GM18517 (cell line): ENCODE results near the gene AK5.

ENCODE experiments used
- ATAC-seq: cut with Tn5 transposase; IDR thresholded peaks from one replicate; pipeline ENCODE4 v1.9.1; 2021; ENCODE audit warnings: mild to moderate bottlenecking, moderate library complexity; ENCODE audit not compliant: unreplicated experiment

AK5 gene

DNA sequence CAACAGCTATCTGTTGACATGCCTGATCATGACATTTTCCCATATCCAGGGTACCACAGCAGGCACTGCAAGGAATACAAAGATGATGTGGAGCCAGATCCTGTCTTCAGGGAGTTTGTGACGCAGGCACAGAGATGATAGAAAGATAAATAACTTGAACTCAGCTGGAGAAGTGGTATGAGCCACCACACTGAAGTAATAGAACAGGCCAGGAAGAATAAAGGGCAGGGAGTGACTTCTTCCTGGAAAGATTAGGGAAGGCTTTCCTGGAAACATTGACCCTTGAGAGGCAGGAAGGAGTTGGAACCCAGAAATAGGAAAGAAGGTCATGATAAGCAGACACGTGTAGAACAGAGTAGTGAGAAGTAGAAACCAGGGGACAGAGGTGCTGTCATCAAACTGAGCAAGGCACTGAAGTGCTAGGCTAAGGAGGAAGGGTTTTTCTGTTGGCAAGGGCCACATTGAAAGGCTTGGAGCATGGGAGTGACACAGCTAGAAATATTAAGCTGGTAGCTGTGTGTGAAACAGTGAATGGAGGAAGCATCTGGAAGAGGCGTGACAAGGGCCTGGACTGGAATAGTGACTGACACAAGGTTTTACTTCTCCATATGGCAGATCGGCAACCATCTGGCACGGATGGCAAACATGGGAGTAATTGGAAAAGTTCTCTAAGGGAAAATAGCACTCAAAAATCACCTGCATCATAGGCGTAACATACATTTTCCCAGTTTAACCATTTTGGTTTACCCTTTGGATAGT lies 68.4 kb downstream of the AK5 start:
- no peak for ATAC-seq

DNA sequence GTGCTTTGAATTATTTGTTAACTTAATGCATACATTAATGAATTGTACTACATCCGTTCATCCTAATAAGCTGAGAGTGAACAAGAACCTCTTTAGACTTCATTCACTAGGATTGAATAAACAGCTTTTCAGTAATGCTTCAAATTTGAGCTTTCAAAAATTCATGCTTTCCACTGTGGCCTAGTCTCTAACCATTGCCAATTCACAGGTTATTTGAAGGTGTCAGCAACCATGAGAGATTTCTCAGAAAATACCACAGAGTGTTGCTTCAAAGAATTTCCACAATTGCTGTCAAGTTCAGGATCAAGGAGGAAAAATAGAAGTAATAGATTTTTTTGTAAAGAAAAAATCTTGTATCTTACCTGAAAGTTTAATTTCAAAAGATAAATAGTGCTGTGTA lies 72.7 kb downstream of the AK5 start:
- no peak for ATAC-seq

DNA sequence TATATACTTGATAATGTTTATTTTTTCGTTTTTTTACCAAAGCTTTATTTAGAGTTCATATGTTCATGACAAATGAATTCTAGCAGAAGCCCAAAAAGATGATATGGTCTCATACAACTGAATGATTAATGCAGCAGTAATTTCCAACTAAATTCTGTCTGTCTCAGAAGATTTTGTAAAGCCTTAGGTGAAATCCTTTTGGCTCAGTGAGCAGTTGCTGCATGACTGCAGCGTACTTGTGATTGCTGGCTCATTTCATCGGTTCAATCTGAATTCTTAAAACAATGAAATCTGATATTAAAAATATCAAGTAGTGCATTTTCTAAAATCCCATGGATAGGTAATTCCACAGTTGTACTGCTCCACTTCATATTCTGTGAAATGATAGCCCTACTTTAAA lies 73.2 kb downstream of the AK5 start:
- ATAC-seq = no peak

DNA sequence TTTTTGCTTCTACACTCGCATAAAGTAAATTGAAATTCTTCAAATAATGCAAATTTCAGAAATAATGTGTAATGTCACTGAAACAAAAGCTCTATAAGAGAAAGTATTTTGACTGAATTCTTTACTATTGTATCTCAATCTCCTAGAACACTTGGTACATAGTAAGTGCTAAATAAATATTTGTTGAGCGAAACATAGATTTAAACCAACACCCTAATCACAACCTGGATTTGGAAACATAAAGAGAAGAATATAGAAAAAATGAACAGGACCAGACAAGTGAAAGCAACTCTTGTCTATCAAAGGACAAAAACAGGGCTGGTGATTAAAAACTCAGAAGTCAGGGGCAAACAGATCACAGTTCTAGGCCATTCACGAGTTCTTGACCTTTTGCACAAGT lies 74.3 kb downstream of the AK5 start:
- ATAC-seq = no peak

DNA sequence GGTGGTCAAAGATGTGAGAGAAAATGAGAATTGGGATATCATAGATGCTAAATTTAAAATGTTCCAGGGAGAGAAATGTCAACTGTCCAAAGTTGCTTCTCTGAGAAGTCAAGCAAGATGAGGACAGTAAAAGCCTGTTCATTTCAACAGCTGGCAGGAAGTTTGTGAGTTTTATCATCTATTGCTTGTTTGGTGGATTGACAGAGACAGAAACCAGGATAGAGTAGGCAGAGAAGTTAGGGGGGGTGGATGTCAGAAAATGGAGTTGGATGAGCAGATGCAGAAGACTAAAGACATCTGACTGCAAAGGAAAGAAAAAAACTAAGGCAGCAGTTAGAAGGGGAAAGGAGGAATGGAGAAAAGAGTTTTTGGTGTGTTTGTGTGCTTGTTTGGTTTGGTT lies 78.4 kb downstream of the AK5 start:
- no peak for ATAC-seq

DNA sequence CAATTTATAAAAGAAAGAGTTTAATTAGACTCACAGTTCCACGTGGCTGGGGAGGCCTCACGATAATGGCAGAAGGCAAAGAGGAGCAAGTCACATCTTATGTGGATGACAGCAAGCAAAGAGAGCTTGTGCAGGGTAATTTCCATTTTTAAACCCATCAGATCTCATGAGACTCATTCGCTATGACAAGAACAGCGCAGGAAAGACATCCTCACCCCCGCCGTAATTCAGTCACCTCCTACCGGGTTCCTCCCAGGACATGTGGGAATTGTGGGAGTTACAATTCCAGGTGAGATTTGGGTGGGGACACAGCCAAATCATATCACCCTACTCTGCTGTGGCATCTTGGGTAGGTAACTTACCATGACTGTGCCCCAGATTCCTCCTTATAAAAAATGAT lies 79.8 kb downstream of the AK5 start:
- no peak for ATAC-seq

DNA sequence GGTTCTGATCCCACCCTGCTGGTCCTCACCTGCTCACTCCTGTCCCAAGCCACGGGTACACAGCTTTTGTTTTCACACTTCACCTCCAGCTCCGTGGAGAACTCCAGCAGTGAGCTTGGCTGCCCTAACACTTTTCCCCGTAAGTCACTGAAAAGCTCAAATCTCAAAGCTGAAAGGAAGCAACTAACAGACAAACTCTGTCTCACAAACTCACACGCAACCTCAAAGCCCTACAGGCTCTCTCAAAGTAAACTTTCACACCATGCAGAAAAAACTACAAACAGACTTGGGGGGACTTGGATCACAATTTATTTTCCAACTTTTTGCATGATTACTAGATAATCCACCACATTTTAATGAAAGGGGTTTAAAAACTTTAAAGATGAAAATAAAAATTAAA lies 88.3 kb downstream of the AK5 start:
- no peak for ATAC-seq

DNA sequence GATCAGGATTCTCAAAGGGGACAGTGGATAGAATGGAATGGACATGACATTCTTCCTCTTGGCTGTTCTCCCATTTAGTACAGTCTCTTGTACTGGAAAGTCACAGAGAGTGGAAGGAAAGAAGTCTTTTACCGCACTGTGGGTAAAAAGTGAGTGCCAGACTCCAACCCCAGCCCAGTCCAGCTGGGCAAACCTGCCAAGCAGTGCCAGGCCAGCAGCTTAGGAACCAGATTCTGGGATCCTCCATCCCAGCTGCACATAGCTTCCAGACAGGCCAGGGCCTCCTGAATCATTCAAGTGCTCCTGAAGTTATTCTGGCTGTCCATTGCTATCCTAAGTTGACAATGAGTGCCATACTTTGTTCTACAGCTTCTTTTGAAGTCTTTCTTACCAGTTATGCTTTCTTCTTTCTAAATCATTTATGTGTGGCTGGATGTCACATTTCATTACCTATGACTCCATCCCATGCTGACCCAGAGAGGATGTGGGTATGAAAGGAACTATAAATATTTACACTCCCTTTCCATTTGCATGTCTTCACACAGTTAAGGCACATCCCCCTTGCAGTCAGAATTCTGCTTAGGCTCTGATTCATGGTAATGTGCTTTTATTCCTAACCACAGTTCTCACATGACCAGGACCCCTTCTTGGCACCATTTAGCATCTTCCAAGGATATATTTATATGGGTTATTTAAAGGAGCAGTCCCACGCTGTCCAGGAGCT lies 88.9 kb downstream of the AK5 start:
- ATAC-seq = no peak

DNA sequence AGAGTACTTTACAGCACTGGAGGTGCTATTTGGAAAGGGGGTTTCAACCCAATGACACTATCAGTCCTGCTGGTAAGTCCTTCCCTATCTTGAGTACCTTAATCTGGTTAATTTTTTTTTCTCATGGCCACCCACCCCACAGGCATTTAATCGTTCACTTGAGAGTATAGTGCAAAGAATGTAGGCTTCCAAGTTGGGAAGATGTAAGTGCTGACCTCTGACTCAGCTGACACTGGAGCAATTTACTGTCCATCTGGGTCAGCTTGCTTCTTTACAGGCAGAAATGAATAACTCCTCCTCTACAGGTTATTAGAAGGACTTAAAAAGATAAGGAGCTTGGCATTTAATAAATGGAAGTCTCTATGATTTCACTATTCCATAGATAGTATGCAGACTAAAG lies 89.6 kb downstream of the AK5 start:
- ATAC-seq = no peak

DNA sequence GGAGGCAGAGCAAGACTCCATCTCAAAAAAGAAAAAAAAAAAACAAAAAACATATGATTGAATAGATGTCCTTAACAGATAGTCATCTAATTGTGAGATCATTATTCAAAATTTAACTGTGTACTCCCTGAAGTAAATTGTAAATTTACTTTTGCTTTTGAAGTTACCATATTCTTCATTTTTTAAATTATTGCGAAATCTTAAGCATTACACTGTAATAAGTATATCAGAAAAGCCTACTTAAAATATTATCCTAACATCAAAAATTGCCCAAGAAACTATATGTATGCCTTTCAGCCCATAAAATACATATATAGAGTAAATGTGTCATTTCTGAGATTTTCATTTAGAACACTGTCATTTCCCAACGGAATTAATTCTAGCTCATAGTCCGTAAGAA lies 91.9 kb downstream of the AK5 start:
- no peak for ATAC-seq

DNA sequence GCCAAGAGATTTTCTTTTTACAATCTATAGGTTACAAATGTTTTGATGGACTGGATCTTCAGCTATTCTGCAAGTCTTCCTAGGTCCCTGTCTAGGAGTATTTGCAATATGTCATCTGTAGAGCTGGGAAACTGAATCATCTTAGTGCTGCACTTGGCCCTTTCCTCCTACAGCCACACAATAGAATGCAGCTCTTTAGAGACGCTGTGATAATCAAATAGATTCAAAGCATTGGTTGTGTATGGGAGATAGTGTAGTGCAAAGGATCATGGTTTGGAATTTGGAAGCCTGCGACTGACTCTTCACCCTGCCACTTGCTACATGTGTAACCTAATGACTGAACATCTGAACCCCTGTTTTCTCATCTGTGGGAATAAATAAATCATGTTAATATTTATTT lies 93.7 kb downstream of the AK5 start:
- no peak for ATAC-seq

DNA sequence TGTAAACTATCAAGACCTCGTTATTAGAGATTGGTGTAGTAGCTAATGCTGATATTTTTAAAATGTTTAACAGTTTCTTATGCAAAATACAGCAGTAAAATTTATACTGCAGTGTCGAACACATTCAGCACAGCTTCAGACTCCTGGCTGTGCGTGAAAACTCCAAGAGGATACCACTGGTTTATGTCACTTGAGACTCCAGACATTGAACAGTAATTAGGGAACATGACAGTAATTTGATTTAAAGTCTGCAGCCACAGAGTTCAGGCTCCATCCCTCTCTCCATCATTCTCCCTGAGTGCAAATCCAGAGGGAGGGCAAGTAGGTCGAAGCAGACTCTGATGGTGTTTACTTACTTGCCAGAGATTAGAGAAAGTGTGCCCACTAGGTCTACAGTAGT lies 94.2 kb downstream of the AK5 start:
- no peak for ATAC-seq

DNA sequence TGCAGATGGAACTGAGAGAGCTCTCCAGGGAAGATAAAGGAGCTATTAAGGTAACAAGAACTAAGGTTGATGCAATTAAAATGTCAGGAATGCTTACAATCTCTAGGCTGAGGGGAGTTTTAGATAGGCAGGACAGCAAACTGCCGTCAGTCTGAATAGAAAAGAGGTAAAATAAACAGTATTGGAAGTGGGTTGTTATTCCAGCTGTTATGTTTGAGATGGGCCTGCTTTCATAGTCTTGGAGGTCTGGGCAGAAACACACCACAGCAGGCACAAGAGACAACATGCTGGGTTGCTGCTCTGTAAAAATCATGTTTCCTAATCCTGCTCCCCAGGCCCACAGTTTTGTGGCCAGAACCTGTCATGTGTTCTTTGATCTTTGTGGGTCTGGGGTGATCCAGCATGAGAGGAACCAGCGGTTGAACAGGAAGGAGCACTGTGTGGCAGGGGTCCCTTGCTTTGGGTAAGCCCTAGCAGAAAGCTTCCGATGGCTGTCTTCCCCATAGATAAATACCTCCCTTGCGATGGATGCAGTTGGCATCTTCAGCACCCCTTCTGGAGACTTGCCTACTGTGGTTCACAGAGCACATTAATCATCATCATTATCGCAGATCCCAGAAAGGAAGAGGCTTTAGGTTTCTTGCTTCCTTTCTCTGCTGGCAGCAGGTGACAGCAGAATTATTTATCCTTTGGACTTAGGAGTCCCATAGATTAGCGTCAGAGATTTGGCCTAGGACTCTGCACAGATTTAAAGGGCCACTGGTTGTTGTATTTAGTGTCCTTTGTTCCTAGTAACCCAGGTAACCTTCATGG lies 97.1 kb downstream of the AK5 start:
- ATAC-seq = no peak

DNA sequence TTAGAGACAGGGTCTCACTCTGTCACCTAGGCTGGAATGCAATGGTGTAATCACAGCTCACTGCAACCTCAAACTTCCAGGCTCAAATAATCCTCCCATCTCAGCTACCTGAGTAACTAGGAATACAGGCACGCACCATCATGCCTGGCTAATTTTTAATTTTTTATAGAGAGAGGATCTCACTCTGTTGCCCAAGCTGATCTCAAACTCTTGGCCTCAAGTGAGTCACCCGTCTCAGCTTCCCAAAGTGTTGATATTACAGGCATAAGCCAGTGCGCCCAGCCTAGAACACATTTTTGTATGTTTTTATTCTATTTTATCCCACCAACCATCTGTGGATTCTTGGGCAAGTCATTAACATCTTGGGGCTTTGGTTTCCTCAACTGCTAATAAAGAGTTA lies 100.5 kb downstream of the AK5 start:
- no peak for ATAC-seq

DNA sequence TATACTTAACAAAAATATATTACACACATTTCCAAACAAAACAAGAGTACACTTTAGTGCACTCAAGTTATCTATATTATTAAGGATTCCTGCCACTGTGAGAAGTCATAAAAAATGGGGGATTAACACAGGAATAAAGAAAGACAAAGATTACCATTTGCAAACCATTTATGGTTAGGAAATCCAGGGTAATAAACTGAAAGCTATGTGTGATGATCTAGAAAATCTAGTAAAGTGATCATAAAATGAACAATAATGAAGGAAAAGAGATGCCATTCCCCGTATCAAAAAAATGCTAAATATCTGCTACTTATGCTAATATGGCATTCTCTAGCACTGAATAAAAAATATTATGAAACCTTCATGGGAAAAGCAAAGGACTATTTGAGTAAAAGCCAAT lies 101.4 kb downstream of the AK5 start:
- ATAC-seq = no peak

DNA sequence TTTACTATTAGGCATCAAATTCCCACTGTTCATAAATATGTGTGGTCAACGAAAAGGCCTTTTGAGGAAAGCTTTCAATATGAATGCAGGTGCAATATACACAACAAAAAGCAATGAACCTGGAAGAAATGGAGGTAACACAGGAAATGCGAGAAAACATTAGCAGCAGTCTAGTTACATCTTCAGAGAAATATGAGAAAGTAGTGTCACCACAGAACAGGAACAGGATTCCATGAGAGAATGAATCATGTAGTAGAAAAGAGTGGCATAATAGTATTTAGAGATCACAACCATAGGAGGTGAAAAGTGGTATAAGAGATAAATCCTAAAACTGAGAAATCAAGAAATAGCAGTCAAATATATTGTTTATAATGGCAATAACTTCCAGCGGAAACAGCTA lies 103.7 kb downstream of the AK5 start:
- no peak for ATAC-seq

DNA sequence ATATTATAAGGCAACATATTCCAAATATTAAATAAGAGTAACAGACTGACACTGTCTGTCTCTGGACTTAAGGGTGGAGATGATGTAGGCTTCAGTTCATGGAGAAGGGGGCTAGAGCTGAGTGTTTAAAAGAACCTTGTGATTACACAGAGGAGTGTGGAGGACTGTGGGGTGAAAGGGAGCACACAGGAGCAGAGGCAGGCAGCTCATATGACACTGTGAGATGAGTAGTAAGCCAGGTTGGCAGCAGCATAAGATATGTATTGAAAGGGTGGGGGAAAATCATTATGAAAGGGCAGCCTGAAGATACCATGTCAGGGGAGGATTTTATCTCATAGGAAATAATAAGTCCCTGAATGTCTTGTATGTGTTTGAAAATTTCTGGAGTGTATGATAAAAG lies 104.5 kb downstream of the AK5 start:
- ATAC-seq = no peak

DNA sequence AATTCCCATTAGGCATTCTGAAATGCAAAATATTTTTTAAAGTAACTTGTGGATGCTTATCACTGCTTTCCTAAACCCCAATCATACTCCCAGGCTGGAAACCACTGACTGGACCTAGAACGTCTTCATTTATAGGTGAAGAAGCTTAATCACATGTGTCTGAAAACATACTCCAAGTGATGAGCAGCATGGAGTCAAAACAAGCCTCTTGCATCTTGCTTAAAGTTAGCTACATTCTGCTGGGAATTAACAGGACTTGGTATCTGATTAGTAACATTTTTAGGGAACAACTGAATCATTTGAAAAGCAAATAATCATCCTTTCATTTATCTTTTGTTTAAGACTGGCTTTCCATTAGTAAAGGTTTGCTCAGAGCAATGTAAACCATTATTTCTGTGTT lies 105.7 kb downstream of the AK5 start:
- ATAC-seq = no peak

DNA sequence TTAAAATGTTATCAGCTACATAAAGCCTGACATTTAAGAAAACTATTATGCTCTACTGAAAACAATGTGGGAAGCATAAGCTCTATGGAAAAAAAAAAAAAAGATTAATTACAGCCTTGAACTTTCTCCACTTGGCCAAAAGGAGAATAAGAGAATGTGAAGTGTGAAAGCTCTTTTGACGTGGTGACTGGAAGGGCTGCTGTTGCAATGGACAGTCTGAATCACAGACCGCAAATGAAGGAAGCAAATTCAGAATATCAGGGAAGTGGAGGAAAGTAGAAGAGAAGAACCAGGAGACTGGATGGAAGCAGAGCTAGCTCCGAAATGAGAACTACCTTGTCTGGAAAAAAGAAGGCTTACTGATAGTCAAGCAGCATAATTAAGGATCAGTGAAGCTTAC lies 106.8 kb downstream of the AK5 start:
- ATAC-seq = no peak

DNA sequence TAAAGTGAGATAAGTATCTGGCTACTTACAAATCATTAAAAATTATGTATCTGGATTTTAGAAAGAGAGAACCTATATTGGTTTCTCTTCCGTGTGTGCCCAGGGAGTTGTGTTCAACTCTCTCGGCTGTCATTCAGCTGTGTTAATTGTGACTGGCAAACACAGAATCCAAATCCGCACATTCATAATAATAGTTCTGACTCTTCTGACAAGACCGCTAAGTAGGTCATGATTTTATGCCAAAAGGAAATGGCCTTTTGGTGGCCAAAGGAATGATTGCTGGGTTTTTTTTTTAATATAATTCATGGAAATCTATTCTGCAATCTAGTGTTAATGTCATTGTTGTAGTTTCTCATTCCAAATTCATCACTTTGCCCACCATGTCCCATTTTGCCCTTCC lies 110.7 kb downstream of the AK5 start:
- ATAC-seq = no peak

DNA sequence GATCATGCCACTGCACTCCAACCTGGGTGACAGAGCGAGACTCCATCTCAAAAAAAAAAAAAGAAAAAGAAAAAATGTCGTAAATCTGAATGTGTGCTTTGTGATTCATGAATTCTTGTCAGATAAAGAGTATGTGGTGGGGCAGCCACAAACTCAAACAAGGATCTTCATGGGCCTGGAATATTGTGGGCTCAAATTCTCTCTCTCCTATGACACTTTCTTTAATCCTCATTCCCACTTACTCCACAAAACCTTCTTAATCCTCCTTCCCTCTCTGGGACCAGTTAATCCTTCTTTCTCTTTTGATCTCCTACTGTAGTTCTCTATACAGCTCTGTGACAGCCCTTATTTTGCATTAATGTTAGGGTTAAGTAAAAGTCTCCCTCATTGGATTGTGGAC lies 112.3 kb downstream of the AK5 start:
- ATAC-seq = no peak

DNA sequence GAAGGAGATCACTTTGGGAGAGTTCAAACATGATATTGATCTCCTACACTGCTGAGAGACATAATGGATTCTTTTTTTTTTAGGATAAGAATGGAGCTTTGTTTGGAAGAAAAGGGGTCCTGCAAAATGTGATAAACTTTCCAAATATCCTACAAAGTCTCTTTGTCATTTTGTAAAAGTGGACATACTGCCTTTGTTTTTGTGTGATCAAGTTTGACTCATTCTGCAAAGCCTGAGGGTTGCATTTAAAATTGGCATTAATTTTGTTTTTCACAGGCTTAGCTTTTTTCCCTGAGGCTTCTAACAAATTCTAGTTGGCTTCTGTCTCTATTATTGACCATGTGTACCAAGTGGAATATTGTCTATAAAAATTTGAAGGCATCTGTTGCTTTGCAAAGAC lies 113.2 kb downstream of the AK5 start:
- no peak for ATAC-seq
